B cell (primary cell): ENCODE data around the gene LACTB.

Experiments used
- EZH2 ChIP-seq: IDR thresholded peaks from 2 replicates; pipeline ENCODE4 v1.6.1; 2012; ENCODE audit warnings: borderline replicate concordance, low read depth, mild to moderate bottlenecking, moderate library complexity, low read length; ENCODE audit not compliant: insufficient read depth, poor library complexity, severe bottlenecking
- TF ChIP-seq, protein P1 (sequence below): fragments of 200-600 bp; IDR thresholded peaks from one replicate; pipeline ENCODE4 v1.8.0; 2022; ENCODE audit warnings: antibody characterized with exemption, mild to moderate bottlenecking

DNA sequence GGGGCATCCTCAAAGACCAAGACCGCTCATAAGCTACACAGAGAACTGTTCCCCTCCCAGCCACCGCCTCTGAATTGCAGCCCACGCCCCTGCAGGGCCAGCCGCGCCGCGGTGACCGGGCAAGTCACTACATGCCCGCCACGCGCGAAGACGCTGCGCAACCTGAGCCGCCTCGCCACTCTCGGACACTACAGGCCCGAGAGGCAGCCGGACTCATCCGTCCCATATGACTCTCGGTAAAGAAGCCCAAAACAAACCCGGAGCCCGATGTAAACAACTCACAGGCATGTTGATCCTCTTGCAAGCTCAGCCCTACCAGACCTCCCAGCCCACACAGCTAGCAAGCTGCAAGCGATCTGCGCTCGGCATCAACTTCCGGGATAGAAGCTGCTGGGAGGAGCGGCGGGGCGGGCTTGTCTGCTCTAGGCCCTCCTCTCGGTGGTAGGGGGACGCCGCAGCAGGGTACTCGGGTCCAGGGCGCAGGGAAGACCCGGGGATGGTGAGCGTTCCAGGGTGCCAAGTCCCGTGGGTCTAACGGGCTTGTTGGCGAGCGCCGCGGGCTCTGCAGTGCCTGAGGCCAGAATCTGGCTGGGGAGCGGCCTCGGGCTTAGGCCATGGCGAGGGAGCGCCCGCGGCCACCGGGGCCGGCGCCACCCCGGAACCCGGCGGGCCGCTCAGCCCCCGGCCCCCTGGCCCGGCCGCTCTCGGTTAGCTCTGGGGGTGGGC, 35.6 kb downstream of the LACTB start, which contains the start of gene RPS27L:
- TF ChIP-seq, protein P1, sequence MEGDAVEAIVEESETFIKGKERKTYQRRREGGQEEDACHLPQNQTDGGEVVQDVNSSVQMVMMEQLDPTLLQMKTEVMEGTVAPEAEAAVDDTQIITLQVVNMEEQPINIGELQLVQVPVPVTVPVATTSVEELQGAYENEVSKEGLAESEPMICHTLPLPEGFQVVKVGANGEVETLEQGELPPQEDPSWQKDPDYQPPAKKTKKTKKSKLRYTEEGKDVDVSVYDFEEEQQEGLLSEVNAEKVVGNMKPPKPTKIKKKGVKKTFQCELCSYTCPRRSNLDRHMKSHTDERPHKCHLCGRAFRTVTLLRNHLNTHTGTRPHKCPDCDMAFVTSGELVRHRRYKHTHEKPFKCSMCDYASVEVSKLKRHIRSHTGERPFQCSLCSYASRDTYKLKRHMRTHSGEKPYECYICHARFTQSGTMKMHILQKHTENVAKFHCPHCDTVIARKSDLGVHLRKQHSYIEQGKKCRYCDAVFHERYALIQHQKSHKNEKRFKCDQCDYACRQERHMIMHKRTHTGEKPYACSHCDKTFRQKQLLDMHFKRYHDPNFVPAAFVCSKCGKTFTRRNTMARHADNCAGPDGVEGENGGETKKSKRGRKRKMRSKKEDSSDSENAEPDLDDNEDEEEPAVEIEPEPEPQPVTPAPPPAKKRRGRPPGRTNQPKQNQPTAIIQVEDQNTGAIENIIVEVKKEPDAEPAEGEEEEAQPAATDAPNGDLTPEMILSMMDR = no peak
- TF ChIP-seq EZH2 = no peak
